HS-5 (cell line): ENCODE measurements around the gene SPNS2.
"Not testable (repeated sequence)": the region's sequence is repeated elsewhere in the genome, so short reads cannot be mapped to it uniquely, and the experiment has no call there.

ENCODE experiments used
- DNase-seq: peaks from one replicate; pipeline ENCODE4 v3.0.0-alpha.2; 2012; ENCODE audit warnings: low read depth

SPNS2 gene

DNA sequence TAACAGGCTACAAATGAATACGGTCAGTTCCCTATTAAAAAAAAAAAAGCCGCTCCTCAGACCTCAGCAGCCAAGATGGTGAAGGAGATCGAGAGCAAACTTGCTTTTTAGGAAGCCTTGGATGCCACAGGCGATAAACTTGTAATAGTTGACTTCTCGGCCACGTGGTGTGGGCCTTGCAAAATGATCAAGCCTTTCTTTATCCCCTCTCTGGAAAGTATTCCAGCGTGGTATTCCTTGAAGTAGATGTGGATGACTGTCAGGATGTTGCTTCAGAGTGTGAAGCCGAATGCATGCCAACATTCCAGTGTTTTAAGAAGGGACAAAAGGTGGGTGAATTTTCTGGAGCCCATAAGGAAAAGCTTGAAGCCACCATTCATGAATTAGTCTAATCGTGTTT is 73.5 kb downstream of the SPNS2 start:
- DNase-seq = no peak

DNA sequence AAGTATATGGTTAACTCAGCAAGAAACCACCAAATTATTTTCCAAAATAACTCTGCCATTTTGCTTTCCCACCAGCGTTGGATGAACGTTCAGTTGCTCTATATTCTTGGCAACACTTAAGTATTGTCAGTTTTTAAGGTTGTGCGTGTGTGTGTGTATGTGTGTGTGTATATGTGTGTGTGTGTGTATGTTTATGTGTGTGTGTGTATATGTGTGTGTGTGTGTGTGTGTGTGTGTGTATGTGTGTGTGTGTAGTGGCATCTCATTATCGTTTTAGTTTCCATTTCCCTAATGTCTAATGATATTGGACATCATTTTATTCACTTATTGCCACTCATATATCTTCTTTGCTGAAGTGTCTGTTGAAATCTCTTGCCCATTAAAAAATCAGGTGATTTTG is 74.4 kb downstream of the SPNS2 start:
- no peak for DNase-seq

- DNase-seq = no peak
Observed at GRCh38 chr17:4573669-4574068, 75.0 kb downstream of the SPNS2 start.

GRCh38 chr17:4574448-4575045 is 75.9 kb downstream of the SPNS2 start:
- DNase-seq = no peak

DNA sequence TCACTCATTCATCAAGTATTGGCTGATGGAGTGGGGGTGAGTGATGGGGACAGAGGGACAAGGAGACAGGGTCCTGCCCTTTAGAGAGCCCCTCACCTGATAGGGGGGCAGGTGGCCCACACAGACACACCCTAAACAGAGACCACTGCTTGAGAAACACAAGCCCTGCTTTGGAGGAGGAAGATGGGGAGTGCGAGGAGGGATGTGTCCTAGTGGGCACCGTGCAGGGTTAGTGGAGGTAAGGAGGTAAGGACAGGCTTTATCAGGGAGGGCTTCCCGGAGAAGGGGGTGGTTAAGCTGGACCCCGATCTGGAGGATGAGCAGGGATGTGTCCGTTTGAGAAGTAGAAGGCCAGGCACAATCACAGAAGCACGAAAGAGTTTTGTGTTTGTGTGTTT is 77.5 kb downstream of the SPNS2 start:
- no peak for DNase-seq

DNA sequence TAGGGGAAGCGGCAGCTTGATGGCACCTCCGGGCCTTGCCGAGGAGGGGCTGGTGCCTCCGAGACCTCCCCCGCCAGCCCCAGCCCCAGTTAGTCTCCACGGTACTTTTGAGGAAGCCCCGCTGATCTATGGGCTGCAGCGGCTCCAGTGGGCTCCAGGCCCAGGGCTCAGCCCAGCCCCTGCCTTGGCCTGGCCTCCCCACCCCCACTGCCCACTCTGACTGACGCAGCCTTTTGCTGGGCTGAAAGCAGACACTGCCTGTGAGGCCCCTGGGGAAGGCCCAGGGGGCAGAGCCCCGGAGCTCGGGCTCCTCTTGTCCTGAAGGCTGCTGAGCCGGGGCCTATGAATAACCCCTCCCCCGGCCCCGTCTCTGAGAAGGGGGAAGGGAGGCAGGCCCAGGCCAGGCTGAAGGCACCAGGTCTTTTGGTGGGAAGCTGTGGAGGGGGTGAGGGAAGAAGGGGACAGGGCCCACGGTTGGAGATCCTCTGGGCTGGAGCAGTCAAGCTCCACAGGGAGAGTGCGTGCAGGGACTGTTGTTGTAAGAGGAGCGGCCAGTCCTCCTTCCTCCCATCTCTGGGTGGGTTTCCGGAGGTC is 78.1 kb downstream of the SPNS2 start:
- DNase-seq = no peak

GRCh38 chr17:4577386-4577993 is 78.8 kb downstream of the SPNS2 start:
- DNase-seq = no peak

- not testable (repeated sequence) for DNase-seq
Observed at GRCh38 chr17:4578349-4578748, 79.7 kb downstream of the SPNS2 start.

DNA sequence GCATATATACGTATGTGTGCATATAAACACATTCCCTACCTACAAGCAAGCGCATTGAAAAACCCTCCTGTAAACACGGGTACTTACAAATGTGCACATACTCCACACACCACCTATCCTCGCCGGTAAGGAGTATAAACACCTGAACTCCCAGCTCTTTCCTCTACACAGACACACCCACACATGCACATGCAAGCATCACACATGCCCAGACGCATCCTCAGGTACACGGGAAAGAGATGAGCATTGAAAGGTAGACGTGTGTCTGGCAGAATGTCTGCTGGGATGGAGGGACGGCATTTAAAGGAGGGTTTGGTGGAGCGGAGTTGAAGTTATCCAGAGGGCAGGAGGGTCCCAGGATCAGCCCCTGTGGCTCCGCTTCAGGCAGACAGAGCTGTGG is 81.0 kb downstream of the SPNS2 start:
- no peak for DNase-seq

DNA sequence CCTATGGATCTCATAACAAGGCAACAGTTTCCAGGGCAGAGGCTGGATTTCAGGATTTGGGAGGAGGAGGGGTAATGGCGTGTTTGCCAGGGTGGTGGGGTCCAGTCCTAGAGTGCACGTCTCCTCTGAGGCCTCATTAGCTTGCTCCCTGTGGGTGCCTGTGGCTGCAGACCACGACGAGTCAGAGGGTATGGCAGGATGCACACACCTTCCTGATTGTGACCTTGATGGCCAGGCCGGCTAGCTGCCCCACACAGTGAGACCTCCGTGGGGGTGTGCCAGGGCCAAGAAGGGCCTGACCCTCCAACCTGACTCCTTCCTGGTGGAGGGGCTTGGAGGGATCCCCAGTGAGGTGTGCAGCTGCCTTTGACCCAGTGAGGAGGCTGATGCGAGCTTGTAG is 81.6 kb downstream of the SPNS2 start:
- no peak for DNase-seq

- no peak for DNase-seq
Observed at GRCh38 chr17:4582101-4582501, 83.4 kb downstream of the SPNS2 start.

- DNase-seq = no peak
Observed at GRCh38 chr17:4582691-4583090, 84.0 kb downstream of the SPNS2 start.

- no peak for DNase-seq
Observed at GRCh38 chr17:4583206-4583605, 84.5 kb downstream of the SPNS2 start.

GRCh38 chr17:4583782-4584100 is 85.1 kb downstream of the SPNS2 start:
- DNase-seq = no peak

DNA sequence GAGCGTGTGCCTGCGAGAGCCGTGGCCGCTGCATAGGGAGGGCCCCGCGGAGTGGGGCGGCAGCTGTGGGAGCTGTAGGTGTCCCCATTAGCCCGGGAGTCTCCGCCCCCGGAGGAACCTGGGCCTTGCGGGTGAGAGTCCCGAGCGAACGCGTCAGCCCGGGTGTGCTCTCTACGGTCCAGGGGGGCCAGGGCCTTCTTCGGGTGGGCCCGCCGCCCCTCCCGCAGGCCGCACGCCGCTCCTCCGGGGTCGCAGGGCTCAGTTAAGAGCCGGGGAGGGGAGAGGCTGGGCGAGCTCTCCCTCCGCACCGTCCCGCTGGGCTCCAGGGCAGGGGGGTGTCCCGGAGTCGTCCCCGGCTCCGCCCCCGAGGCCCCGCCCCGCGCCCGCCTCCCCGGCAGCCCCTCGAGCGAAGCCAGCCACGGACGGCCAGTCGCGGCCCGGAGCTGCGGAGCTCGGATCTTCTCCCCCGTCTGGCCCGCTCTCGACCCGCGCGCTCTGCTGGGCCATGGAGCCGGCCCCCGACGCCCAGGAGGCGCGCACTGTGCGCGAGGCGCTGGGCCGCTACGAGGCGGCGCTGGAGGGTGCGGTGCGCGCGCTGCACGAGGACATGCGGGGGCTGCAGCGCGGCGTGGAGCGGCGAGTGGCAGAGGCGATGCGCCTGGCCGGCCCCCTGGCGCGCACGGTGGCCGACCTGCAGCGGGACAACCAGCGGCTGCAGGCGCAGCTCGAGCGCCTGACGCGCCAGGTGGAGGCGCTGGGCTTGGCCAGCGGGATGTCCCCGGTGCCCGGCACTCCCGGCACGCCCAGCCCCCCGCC is 85.6 kb downstream of the SPNS2 start, which contains the start of gene SMTNL2:
Gene SMTNL2 (plus strand): TSS at position 429 of the 816 bp plus-strand sequence. CDS start 77 bp downstream, at position 506.
- DNase-seq = no peak

DNA sequence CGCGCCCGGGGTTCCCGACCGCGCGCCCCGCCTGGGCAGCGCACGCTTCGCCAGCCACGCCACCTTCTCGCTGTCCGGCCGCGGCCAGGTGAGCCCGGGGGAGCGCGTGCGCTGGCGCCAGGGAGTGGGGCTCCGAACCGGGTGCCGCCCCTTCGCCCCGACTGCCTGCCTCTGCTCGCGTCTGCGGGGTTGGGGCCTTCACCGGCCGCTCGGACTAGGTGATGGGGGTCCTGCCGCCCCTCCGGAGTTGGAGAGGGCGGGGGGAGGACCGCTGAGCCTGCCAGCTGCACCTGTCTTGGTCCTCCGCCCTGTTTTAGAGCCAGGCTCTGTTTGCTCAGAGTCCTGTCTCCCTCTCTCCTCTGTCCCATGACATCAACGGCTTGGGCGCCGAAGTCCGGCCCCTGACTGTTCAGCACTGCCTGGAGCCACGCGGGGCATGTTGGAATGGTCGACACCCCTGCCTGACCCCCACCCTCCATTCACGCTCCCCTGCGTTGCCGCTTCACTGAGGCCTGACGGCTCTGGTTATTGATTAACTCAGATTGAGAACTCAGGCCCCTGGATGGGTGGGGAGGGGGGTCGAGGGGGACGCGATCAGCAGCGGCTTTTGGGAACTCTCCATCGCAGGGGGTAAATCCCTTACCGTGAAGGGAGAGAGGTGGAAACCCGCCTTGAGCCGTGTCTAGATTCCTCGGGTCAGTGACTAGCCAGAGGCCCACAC is 86.4 kb downstream of the SPNS2 start:
- DNase-seq = no peak

- no peak for DNase-seq
Observed at GRCh38 chr17:4585638-4585994, 86.9 kb downstream of the SPNS2 start.

DNA sequence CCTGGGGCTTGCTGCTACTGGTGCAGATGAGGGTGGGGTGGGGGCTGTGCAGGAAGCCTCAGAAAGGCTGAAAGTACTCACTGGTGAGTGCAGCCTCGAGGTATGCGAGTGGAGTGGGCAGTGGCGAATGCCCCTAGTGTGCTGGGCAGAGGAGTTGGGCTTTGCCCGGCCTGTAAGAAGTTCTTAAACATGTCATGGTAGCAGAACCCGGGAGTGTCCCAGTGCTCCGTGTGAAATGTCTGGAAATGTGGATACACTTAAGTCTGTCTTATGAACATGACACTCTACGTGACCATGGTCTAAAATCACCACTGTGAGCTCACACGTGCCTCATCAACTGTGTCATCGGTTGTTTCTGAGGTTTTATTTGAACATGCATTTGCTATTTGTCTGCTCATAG is 87.4 kb downstream of the SPNS2 start:
- DNase-seq = no peak

GRCh38 chr17:4587195-4587594 is 88.5 kb downstream of the SPNS2 start:
- DNase-seq = no peak

GRCh38 chr17:4587803-4588202 is 89.1 kb downstream of the SPNS2 start:
- no peak for DNase-seq

- no peak for DNase-seq
Observed at GRCh38 chr17:4588391-4588790, 89.7 kb downstream of the SPNS2 start.
